Vagina (tissue), 2 donors: ENCODE measurements around the gene SLC26A11.

ENCODE experiments used
- POLR2A ChIP-seq, 2 donors: fragments of 450-650 bp; IDR thresholded peaks; one replicate each; pipeline ENCODE4 v1.6.1; 2017; ENCODE audit warnings: antibody characterized with exemption in 2 of 2, mild to moderate bottlenecking in 2 of 2, moderate library complexity in 2 of 2
- TF ChIP-seq, protein P1 (sequence below), 3 experiments: fragments of 450-650 bp in 2 of 3; fragments of 200-600 bp in 1 of 3; sonication (generic) in 1 of 3; IDR thresholded peaks; one replicate each; pipeline ENCODE4 v1.5.1; 2017 to 2019; ENCODE audit warnings: antibody characterized with exemption in 3 of 3, mild to moderate bottlenecking in 2 of 3, moderate library complexity in 2 of 3

DNA sequence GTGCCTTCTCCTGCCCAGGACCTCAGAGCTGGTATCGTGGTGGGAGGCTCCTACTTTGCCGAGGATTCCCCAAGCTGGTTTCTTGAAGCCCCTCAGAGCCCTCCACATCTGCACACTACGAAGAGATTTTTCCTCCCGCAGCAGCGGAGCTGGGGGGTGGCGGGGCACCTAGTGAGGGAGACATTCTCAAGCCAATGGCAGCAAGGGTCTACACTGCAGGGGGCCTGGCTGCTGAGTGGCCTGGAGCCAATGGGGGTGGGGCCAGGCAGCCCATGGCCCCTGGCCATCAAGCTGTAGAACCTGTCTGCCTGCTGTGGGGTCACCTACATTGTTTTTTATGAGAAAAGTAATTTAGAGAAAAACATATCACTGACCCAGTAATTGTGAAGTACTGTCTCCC lies 5.0 kb downstream of the SLC26A11 start:
- TF ChIP-seq, protein P1, sequence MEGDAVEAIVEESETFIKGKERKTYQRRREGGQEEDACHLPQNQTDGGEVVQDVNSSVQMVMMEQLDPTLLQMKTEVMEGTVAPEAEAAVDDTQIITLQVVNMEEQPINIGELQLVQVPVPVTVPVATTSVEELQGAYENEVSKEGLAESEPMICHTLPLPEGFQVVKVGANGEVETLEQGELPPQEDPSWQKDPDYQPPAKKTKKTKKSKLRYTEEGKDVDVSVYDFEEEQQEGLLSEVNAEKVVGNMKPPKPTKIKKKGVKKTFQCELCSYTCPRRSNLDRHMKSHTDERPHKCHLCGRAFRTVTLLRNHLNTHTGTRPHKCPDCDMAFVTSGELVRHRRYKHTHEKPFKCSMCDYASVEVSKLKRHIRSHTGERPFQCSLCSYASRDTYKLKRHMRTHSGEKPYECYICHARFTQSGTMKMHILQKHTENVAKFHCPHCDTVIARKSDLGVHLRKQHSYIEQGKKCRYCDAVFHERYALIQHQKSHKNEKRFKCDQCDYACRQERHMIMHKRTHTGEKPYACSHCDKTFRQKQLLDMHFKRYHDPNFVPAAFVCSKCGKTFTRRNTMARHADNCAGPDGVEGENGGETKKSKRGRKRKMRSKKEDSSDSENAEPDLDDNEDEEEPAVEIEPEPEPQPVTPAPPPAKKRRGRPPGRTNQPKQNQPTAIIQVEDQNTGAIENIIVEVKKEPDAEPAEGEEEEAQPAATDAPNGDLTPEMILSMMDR (IDR thresholded peaks at IDR 0.05): no peak
- TF ChIP-seq POLR2A (IDR thresholded peaks at IDR 0.05): no peak
